SK-N-SH (cell line): ENCODE data around the gene CADM1.

Experiments used
- ELF1 ChIP-seq: IDR thresholded peaks from 2 replicates; pipeline ENCODE4 v1.4.0; 2012
- FOSL2 ChIP-seq: IDR thresholded peaks from 2 replicates; pipeline ENCODE4 v1.4.0; 2012; ENCODE audit warnings: low read depth, mild to moderate bottlenecking, moderate library complexity, borderline replicate concordance
- MXI1 ChIP-seq: IDR thresholded peaks from 2 replicates; pipeline ENCODE4 v1.6.1; 2012; ENCODE audit warnings: mild to moderate bottlenecking, low read depth, low read length, improper control_type of control experiment
- NFIC ChIP-seq: IDR thresholded peaks from 2 replicates; pipeline ENCODE4 v1.4.0; 2012; ENCODE audit warnings: borderline replicate concordance
- POLR2AphosphoS5 ChIP-seq: IDR thresholded peaks from 2 replicates; pipeline ENCODE4 v1.6.1; 2012; ENCODE audit warnings: low read depth, low read length
- RAD21 ChIP-seq: IDR thresholded peaks from 2 replicates; pipeline ENCODE4 v1.6.1; 2012; ENCODE audit warnings: mild to moderate bottlenecking, low read length
- RCOR1 ChIP-seq: fragments of 150-350 bp; IDR thresholded peaks from 2 replicates; pipeline ENCODE4 v1.6.1; 2017; ENCODE audit warnings: antibody characterized with exemption, low read length
- RXRA ChIP-seq: IDR thresholded peaks from 2 replicates; pipeline ENCODE4 v1.4.0; 2012; ENCODE audit warnings: low read depth, mild to moderate bottlenecking, borderline replicate concordance
- TAF1 ChIP-seq: IDR thresholded peaks from 2 replicates; pipeline ENCODE4 v1.6.1; 2012; ENCODE audit warnings: low read depth, mild to moderate bottlenecking, low read length, moderate library complexity, borderline replicate concordance
- TEAD4 ChIP-seq: IDR thresholded peaks from 2 replicates; pipeline ENCODE4 v1.4.0; 2012; ENCODE audit warnings: mild to moderate bottlenecking, borderline replicate concordance; ENCODE audit not compliant: insufficient read depth
- YY1 ChIP-seq: IDR thresholded peaks from 2 replicates; pipeline ENCODE4 v1.4.0; 2012; ENCODE audit warnings: low read depth, mild to moderate bottlenecking
- TF ChIP-seq, protein P1 (sequence below): fragments of 200-600 bp; sonication (generic); IDR thresholded peaks from 2 replicates; pipeline ENCODE4 v1.6.1; 2017; ENCODE audit warnings: antibody characterized with exemption, mild to moderate bottlenecking, moderate library complexity

DNA sequence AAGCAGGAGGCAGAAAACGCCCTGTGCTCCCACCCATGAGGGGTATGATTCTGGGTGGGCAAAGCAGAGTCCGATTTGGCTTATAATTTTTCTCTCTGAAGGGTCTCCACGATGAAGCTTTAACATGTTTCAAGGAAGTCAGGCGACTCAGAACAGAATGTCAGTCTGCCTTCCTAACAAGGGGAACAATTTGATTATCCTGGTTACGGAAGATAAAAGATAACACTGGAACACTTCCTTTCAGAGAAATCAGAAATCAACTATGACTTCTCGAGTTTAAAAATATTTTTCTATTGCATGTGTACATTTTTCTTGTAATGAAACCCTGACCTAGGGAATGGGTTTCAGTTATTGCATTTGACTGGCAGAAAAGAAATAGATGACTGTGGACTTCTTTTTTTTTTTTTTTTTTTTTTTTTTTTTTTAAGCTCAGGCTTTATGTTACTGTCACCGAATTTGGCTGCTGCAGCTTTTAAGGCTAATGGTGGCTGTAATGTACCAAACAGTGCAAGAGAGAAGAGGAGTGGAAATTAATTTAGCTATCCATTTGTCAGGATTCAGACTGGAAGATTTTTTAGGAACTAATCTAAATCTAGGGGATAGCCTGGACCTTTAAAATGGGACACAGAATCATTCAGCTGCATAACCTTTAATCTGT, 297.7 kb downstream of the CADM1 start:
- TF ChIP-seq RAD21 (no peak), YY1 (no peak), TEAD4 (no peak), RCOR1 (peak; percentile 46; the same call in 1 of the 2 replicates), TAF1 (no peak), POLR2AphosphoS5 (no peak), MXI1 (no peak), ELF1 (no peak), NFIC (no peak), RXRA (no peak), FOSL2 (no peak)
- TF ChIP-seq, protein P1, sequence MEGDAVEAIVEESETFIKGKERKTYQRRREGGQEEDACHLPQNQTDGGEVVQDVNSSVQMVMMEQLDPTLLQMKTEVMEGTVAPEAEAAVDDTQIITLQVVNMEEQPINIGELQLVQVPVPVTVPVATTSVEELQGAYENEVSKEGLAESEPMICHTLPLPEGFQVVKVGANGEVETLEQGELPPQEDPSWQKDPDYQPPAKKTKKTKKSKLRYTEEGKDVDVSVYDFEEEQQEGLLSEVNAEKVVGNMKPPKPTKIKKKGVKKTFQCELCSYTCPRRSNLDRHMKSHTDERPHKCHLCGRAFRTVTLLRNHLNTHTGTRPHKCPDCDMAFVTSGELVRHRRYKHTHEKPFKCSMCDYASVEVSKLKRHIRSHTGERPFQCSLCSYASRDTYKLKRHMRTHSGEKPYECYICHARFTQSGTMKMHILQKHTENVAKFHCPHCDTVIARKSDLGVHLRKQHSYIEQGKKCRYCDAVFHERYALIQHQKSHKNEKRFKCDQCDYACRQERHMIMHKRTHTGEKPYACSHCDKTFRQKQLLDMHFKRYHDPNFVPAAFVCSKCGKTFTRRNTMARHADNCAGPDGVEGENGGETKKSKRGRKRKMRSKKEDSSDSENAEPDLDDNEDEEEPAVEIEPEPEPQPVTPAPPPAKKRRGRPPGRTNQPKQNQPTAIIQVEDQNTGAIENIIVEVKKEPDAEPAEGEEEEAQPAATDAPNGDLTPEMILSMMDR = no peak
